ENCODE results near the gene SLC35E2B.

Gene SLC35E2B

DNA sequence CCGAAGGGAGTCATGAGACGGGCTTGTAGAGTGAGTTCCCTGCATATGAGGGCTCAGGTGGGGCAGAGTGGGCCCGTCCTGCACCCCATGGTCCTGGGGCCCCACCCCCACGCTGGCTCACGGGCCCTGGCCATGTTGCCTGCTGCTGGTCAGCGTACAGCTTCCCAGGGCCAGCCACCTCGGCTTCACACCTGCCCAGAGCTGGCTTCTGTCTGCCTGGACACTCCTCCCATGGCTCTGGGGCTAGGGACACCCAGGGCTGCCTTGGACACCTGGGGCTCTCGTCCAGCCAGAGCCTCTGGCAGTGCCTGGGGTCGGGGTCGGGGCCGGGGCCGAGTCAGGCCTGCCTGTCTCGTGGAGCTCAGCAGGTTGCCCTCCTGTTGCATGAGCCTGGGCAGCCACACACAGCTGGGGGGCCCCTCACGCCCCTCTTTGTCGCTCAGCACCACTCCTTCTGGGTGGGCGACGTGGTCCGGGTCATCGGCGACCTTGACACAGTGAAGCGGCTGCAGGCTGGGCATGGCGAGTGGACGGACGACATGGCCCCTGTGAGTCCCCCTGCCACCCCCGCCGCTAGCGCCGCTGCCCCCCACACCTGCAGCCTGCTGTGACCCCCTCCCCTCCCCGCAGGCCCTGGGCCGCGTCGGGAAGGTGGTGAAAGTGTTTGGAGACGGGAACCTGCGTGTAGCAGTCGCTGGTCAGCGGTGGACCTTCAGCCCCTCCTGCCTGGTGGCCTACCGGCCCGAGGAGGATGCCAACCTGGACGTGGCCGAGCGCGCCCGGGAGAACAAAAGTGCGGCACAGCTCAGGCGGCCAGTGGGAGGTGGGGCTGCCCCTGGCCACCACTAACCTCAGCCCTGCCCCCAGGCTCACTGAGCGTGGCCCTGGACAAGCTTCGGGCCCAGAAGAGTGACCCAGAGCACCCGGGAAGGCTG, 66.1 kb downstream of the SLC35E2B start:
- no peak overlapping the region for H3K4me3 ChIP-seq (ENCODE audit: low read depth, low read length)
- no peak for DNase-seq (ENCODE audit: low read depth)
- TF ChIP-seq CTCF (IDR thresholded peaks at IDR 0.05; ENCODE audit: control insufficient read depth, extremely low read depth, insufficient read depth): no peak

GRCh38 chr1:1625824-1626206, 66.8 kb downstream of the SLC35E2B start:
- no peak overlapping the region for H3K4me3 ChIP-seq (ENCODE audit: low read depth, low read length)
- no peak for DNase-seq (ENCODE audit: low read depth)
- TF ChIP-seq CTCF (IDR thresholded peaks at IDR 0.05; ENCODE audit: control insufficient read depth, extremely low read depth, insufficient read depth): no peak

DNA sequence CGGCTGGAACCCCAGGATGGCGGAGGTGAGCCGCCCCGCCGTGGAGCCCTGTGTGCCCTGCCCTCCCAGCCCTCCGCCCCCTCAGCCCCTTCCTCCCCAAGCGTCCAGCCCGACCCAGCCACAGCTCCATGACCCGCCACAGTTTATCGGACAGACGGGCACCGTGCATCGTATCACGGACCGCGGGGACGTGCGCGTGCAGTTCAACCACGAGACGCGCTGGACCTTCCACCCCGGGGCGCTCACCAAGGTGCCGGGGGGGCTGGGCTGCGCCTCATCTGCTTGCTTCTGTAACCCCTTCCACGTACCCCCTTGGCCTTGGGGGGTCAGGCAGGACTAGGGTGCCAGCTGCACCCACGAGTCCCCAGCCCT, 67.2 kb downstream of the SLC35E2B start:
- DNase-seq (ENCODE audit: low read depth): no peak
- TF ChIP-seq CTCF (IDR thresholded peaks at IDR 0.05; ENCODE audit: control insufficient read depth, extremely low read depth, insufficient read depth): no peak
- no peak overlapping the region for H3K4me3 ChIP-seq (ENCODE audit: low read depth, low read length)

DNA sequence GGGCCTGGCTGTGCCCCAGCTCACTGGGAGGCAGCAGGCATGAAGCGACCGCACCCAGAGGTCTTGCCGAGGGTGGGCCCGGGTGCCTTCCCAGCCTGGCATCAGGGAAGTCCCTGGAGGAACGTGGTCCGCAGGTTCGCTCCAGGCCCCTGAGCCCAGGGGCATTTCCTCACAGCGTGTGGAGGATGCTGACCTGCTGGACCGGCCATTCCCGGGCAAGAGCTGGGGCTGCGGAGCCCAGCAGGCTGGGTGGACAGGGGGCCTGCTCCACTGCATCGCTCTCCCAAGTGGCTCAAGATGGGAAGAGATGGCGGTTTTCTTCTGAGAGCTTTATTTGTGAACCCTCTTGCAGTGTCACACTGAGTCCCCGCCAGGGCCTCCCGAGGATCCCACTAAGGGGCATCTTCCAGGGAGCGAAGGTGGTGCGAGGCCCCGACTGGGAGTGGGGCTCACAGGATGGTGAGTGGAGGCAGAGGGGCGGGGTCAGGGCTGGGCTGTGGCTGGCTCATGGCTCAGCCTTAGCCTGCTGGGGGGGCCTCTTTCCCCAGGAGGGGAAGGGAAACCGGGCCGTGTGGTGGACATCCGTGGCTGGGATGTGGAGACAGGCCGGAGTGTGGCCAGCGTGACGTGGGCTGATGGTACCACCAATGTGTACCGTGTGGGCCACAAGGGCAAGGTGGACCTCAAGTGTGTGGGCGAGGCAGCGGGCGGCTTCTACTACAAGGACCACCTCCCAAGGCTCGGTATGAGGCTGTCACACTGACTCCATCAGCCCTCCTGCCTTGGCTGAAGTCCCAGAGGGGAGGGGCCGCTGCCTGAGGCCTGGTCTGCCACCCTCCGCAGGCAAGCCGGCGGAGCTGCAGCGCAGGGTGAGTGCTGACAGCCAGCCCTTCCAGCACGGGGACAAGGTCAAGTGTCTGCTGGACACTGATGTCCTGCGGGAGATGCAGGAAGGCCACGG, 67.9 kb downstream of the SLC35E2B start:
- no peak overlapping the region for H3K4me3 ChIP-seq (ENCODE audit: low read depth, low read length)
- no peak for DNase-seq (ENCODE audit: low read depth)
- TF ChIP-seq CTCF (IDR thresholded peaks at IDR 0.05; ENCODE audit: control insufficient read depth, extremely low read depth, insufficient read depth): no peak

DNA sequence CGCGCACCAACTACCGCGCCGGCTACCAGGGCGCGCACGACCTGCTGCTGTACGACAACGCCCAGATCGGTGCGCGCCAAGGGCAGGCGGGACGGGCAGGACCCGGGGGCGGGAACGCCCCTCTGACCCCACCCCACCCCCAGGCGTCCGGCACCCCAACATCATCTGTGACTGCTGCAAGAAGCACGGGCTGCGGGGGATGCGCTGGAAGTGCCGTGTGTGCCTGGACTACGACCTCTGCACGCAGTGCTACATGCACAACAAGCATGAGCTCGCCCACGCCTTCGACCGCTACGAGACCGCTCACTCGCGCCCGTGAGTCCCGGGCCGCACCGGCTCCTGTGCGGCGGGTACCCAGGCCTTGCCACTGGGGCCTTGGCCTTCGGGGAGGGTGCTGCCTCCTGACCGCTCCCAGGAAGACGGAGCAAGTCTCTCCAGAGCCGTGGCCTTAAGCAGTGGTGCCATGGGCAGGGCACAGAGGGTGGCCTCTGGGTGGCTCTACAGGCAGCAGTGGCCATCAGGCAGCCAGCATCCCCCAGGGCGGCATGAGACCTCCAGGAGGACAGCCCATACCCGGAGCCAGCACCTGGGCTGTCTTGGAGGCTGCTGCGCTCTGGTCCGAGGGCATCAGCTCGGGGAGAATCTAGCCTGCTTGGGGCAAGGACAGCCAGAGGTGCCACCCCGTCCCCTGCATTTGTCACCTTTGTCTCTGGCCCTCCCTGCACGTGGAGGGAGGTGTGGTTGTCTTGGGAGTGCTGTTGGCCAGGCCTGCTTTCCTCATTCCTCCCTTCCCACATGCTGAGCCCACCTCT, 68.8 kb downstream of the SLC35E2B start:
- TF ChIP-seq CTCF (IDR thresholded peaks at IDR 0.05; ENCODE audit: control insufficient read depth, extremely low read depth, insufficient read depth): no peak
- no peak for DNase-seq (ENCODE audit: low read depth)
- H3K4me3 ChIP-seq (ENCODE audit: low read depth, low read length): no peak overlapping the region

GRCh38 chr1:1623181-1623630, 69.4 kb downstream of the SLC35E2B start:
- no peak for TF ChIP-seq CTCF (IDR thresholded peaks at IDR 0.05; ENCODE audit: control insufficient read depth, extremely low read depth, insufficient read depth)
- no peak for DNase-seq (ENCODE audit: low read depth)
- H3K4me3 ChIP-seq (ENCODE audit: low read depth, low read length): no peak overlapping the region

All from LNCaP clone FGC (cell line).